ENCODE measurements around the gene FGB.

GRCh38 chr4:154574311-154574710 is 11.5 kb downstream of the FGB start:
- TF ChIP-seq ZNF384 (IDR thresholded peaks at IDR 0.05) (no peak), TARDBP (IDR thresholded peaks at IDR 0.05) (no peak), HDGF (IDR thresholded peaks at IDR 0.05; ENCODE audit: borderline replicate concordance) (no peak), PKNOX1 (IDR thresholded peaks at IDR 0.05) (no peak), FOXM1 (IDR thresholded peaks at IDR 0.05; ENCODE audit: borderline replicate concordance) (no peak), FOXA1 (IDR thresholded peaks at IDR 0.05) (no peak), SUZ12 (IDR thresholded peaks at IDR 0.05) (no peak), BHLHE40 (IDR thresholded peaks at IDR 0.05; ENCODE audit: borderline replicate concordance) (no peak), FOXK2 (IDR thresholded peaks at IDR 0.05) (no peak), SP1 (IDR thresholded peaks at IDR 0.05) (no peak), LEF1 (IDR thresholded peaks at IDR 0.05; ENCODE audit: borderline replicate concordance) (no peak)
